SU-DHL-6 (cell line): ENCODE measurements around the gene CST9.
"Not testable (repeated sequence)": the region's sequence is repeated elsewhere in the genome, so short reads cannot be mapped to it uniquely, and the experiment has no call there.

Experiments used
- H2AFZ ChIP-seq: fragments of 200-600 bp; sonication (generic); 2 replicates; pipeline ENCODE4 v1.6.1; 2014; ENCODE audit warnings: low read depth, mild to moderate bottlenecking, moderate library complexity, mixed read lengths, antibody characterized with exemption, low read length; ENCODE audit not compliant: severe bottlenecking
- H3F3A ChIP-seq: fragments of 200-600 bp; shearing (Covaris generic); 2 replicates; pipeline ENCODE4 v1.6.0; 2016; ENCODE audit warnings: antibody characterized with exemption, mild to moderate bottlenecking; ENCODE audit not compliant: insufficient read depth
- H3K27ac ChIP-seq: fragments of 200-600 bp; sonication (generic); 2 replicates; pipeline ENCODE4 v1.5.1; 2016; ENCODE audit warnings: low read depth, mild to moderate bottlenecking, low read length, moderate library complexity, mixed read lengths
- H3K27me3 ChIP-seq: fragments of 200-600 bp; sonication (generic), shearing (Covaris generic); 2 replicates; pipeline ENCODE4 v1.6.0; 2014; ENCODE audit warnings: mild to moderate bottlenecking, low read length
- H3K36me3 ChIP-seq: fragments of 200-600 bp; sonication (generic); 2 replicates; pipeline ENCODE4 v1.6.1; 2014; ENCODE audit warnings: mild to moderate bottlenecking, low read length, mixed read lengths
- H3K4me2 ChIP-seq: fragments of 300-600, 200-600 bp; shearing (Covaris generic), sonication (generic); 2 replicates; pipeline ENCODE4 v1.6.0; 2014; ENCODE audit warnings: low read length, low read depth, mild to moderate bottlenecking; ENCODE audit not compliant: poor library complexity, severe bottlenecking
- H3K4me3 ChIP-seq: fragments of 200-600 bp; sonication (generic); 2 replicates; pipeline ENCODE4 v1.5.1; 2014; ENCODE audit warnings: antibody characterized with exemption, low read length, mild to moderate bottlenecking, mixed read lengths; ENCODE audit not compliant: insufficient read depth, poor library complexity, severe bottlenecking
- H3K79me2 ChIP-seq: fragments of 200-600 bp; sonication (generic); 2 replicates; pipeline ENCODE4 v1.6.1; 2014; ENCODE audit warnings: mild to moderate bottlenecking, low read length, moderate library complexity; ENCODE audit not compliant: insufficient read depth
- H3K9ac ChIP-seq: fragments of 200-600 bp; sonication (generic); 2 replicates; pipeline ENCODE4 v1.7.0; 2014; ENCODE audit warnings: mild to moderate bottlenecking, low read length
- H3K9me2 ChIP-seq: fragments of 200-600 bp; sonication (generic); replicated peaks from 2 replicates; pipeline ENCODE4 v1.6.1; 2014; ENCODE audit warnings: low read length; ENCODE audit not compliant: insufficient read depth
- H3K9me3 ChIP-seq: fragments of 200-600 bp; sonication (generic); 2 replicates; pipeline ENCODE4 v1.6.1; 2014; ENCODE audit warnings: low read length, mixed read lengths; ENCODE audit not compliant: insufficient read depth
- H4K20me1 ChIP-seq: fragments of 200-600 bp; sonication (generic); 2 replicates; pipeline ENCODE4 v1.6.1; 2014; ENCODE audit warnings: low read depth, mild to moderate bottlenecking, antibody characterized with exemption, low read length, moderate library complexity, mixed read lengths
- CTCF ChIP-seq: fragments of 200-600 bp; sonication (generic); IDR thresholded peaks from one replicate; pipeline ENCODE4 v1.5.1; 2017; ENCODE audit warnings: antibody characterized with exemption, mild to moderate bottlenecking, low read length, moderate library complexity; ENCODE audit not compliant: insufficient read depth, poor library complexity, severe bottlenecking
- EZH2phosphoT487 ChIP-seq: fragments of 200-600 bp; sonication (generic), shearing (Covaris generic); conservative IDR thresholded peaks from 2 replicates; pipeline ENCODE4 v1.6.1; 2018; ENCODE audit warnings: mild to moderate bottlenecking, antibody characterized with exemption, low read length, moderate library complexity, mixed read lengths

The CST9 gene

GRCh38 chr20:23636182-23636907 is 30.6 kb upstream of the CST9 start:
- H3K27ac ChIP-seq, result no peak overlapping the region
- H3K4me3 ChIP-seq, result no peak overlapping the region

GRCh38 chr20:23635768-23636090 is 30.0 kb upstream of the CST9 start:
- not testable (repeated sequence) for H3K4me3 ChIP-seq, H3K79me2 ChIP-seq, H3K4me2 ChIP-seq, H3K9ac ChIP-seq, H2AFZ ChIP-seq, H3K36me3 ChIP-seq, H3K9me2 ChIP-seq, H3K27ac ChIP-seq, H3K9me3 ChIP-seq, H3F3A ChIP-seq, H4K20me1 ChIP-seq, H3K27me3 ChIP-seq

More at GRCh38 chr20:23636182-23636907, 30.6 kb upstream of the CST9 start:
- Histone ChIP-seq H4K20me1 (no peaks in the 10 kb centered on the region), H3K79me2 (no peaks in the 10 kb centered on the region), H3F3A (no peaks in the 10 kb centered on the region), H2AFZ (no peak overlapping the region), H3K27me3 (no peaks in the 10 kb centered on the region), H3K9me3 (no peaks in the 10 kb centered on the region), H3K9me2 (no peaks in the 10 kb centered on the region), H3K36me3 (no peaks in the 10 kb centered on the region), H3K9ac (no peak overlapping the region), H3K4me2 (no peak overlapping the region)
- TF ChIP-seq CTCF, result no peak
- no peak for TF ChIP-seq EZH2phosphoT487

- Histone ChIP-seq H3K9me3 (no peaks in the 10 kb centered on the region), H3K27me3 (no peaks in the 10 kb centered on the region), H3K4me3 (no peak overlapping the region), H3F3A (no peaks in the 10 kb centered on the region), H4K20me1 (no peaks in the 10 kb centered on the region), H2AFZ (no peak overlapping the region), H3K9me2 (no peaks in the 10 kb centered on the region), H3K36me3 (no peaks in the 10 kb centered on the region), H3K27ac (no peak overlapping the region), H3K79me2 (no peaks in the 10 kb centered on the region), H3K4me2 (no peak overlapping the region), H3K9ac (no peak overlapping the region)
- no peak for TF ChIP-seq EZH2phosphoT487
These were observed 29.5 kb upstream of the CST9 start for GRCh38 chr20:23634985-23635767.

GRCh38 chr20:23634044-23634801 is 28.5 kb upstream of the CST9 start:
- no peak for TF ChIP-seq EZH2phosphoT487
- no peak for TF ChIP-seq CTCF
- H3K27me3 ChIP-seq, result no peaks in the 10 kb centered on the region
- no peaks in the 10 kb centered on the region for H3K9me2 ChIP-seq
- no peaks in the 10 kb centered on the region for H3F3A ChIP-seq
- no peak overlapping the region for H3K27ac ChIP-seq
- no peaks in the 10 kb centered on the region for H3K36me3 ChIP-seq
- no peak overlapping the region for H3K9ac ChIP-seq
- no peaks in the 10 kb centered on the region for H3K79me2 ChIP-seq
- no peak overlapping the region for H2AFZ ChIP-seq
- no peaks in the 10 kb centered on the region for H3K9me3 ChIP-seq
- H4K20me1 ChIP-seq, result no peaks in the 10 kb centered on the region
- H3K4me3 ChIP-seq, result no peak overlapping the region
- no peak overlapping the region for H3K4me2 ChIP-seq
